IMR-90 (cell line): Measurements from ENCODE around the gene CLCF1. TPM values are rescaled to one million over a fixed set of nuclear protein-coding genes. Genes with fewer than 3 reads are reported as not detected.
A peak's percentile ranks its signal among the peaks of the same experiment; 100 is the strongest.

Experiments
- ATAC-seq: fragments of 200-7000 bp; cut with Tn5 transposase; 2 replicates; pipeline ENCODE4 v1.9.1; 2020; ENCODE audit warnings: low read depth, mild to moderate bottlenecking, moderate library complexity
- Bru-seq: library from RNA; stranded (reverse); fragments of 400-500 nt; gene quantifications from one replicate; lab custom pipeline; 2021; lab: Mats Ljungman, UMichigan
- BruChase-seq, 2 experiments: library from RNA; stranded (reverse); fragments of 400-500 nt; gene quantifications; one replicate each; lab custom pipeline; 2021; lab: Mats Ljungman, UMichigan
- BruUV-seq: library from RNA; stranded (reverse); fragments of 400-500 nt; replicated peaks from 2 replicates; lab custom pipeline; 2021; lab: Mats Ljungman, UMichigan
- CTCF ChIA-PET: fragments of 300-600 bp; formaldehyde crosslinking; extraction: SDS; loops from one replicate; lab custom pipeline; 2021; ENCODE audit warnings: antibody characterized with exemption; lab: Yijun Ruan, JAX
- POLR2A ChIA-PET: fragments of 300-600 bp; sonication (Branson Sonifier 250); formaldehyde crosslinking; loops from one replicate; lab custom pipeline; 2022; ENCODE audit warnings: antibody characterized with exemption; ENCODE audit not compliant: unreplicated experiment; lab: Charles Lee
- DNase-seq: peaks from one replicate; pipeline ENCODE4 v3.0.0; 2013
- H2AFZ ChIP-seq: replicated peaks from 2 replicates; pipeline ENCODE3; 2013; ENCODE audit warnings: low read length, mild to moderate bottlenecking; ENCODE audit not compliant: poor library complexity
- H2AK5ac ChIP-seq: 2 replicates; pipeline ENCODE4 v1.6.1; 2013; ENCODE audit warnings: low read depth, low read length, inconsistent platforms
- H2AK9ac ChIP-seq: replicated peaks from 2 replicates; pipeline ENCODE3; 2013; ENCODE audit warnings: mild to moderate bottlenecking, low read depth, low read length, moderate library complexity; ENCODE audit not compliant: poor library complexity
- H2BK120ac ChIP-seq: 2 replicates; pipeline ENCODE4 v1.6.1; 2013; ENCODE audit warnings: low read depth, low read length, inconsistent platforms
- H2BK15ac ChIP-seq: 3 replicates; pipeline ENCODE4 v1.6.1; 2013; ENCODE audit warnings: low read depth, low read length, inconsistent platforms
- H2BK20ac ChIP-seq: 2 replicates; pipeline ENCODE4 v1.6.1; 2013; ENCODE audit warnings: low read depth, mild to moderate bottlenecking, inconsistent platforms, low read length, moderate library complexity
- H2BK5ac ChIP-seq: 2 replicates; pipeline ENCODE4 v1.6.1; 2013; ENCODE audit warnings: mild to moderate bottlenecking, low read depth, low read length, inconsistent platforms; ENCODE audit not compliant: poor library complexity, severe bottlenecking
- H3K14ac ChIP-seq: replicated peaks from 2 replicates; pipeline ENCODE4 v1.6.1; 2013; ENCODE audit warnings: low read depth, low read length, inconsistent platforms
- H3K18ac ChIP-seq: 2 replicates; pipeline ENCODE4 v1.6.1; 2013; ENCODE audit warnings: low read depth, low read length, control low read depth
- H3K23ac ChIP-seq: 2 replicates; pipeline ENCODE4 v1.6.1; 2013; ENCODE audit warnings: low read depth, low read length, inconsistent platforms
- H3K27ac ChIP-seq: 2 replicates; pipeline ENCODE4 v1.5.1; 2013; ENCODE audit warnings: mild to moderate bottlenecking, control low read depth, low read length; ENCODE audit not compliant: insufficient read depth
- H3K27me3 ChIP-seq: 2 replicates; pipeline ENCODE4 v1.6.1; 2013; ENCODE audit warnings: low read length; ENCODE audit not compliant: control insufficient read depth, insufficient read depth
- H3K36me3 ChIP-seq: 2 replicates; pipeline ENCODE4 v1.6.1; 2013; ENCODE audit warnings: low read length, mixed read lengths; ENCODE audit not compliant: control insufficient read depth, insufficient read depth
- H3K4ac ChIP-seq: 2 replicates; pipeline ENCODE4 v1.6.1; 2013; ENCODE audit warnings: low read depth, low read length, inconsistent platforms
- H3K4me1 ChIP-seq: 2 replicates; pipeline ENCODE4 v1.6.1; 2013; ENCODE audit warnings: low read length, mixed read lengths; ENCODE audit not compliant: control insufficient read depth, insufficient read depth
- H3K4me2 ChIP-seq: 2 replicates; pipeline ENCODE4 v1.6.1; 2013; ENCODE audit warnings: low read depth, mild to moderate bottlenecking, control low read depth, low read length, moderate library complexity
- H3K4me3 ChIP-seq: 2 replicates; pipeline ENCODE4 v1.5.1; 2013; ENCODE audit warnings: low read depth, mild to moderate bottlenecking, control low read depth, low read length, moderate library complexity; ENCODE audit not compliant: insufficient read depth
- H3K56ac ChIP-seq: 2 replicates; pipeline ENCODE4 v1.6.1; 2013; ENCODE audit warnings: low read length, inconsistent platforms; ENCODE audit not compliant: insufficient read depth; ENCODE audit errors: extremely low read depth
- H3K79me1 ChIP-seq, 2 experiments: 2 replicates each; pipeline ENCODE4 v1.6.1; 2013; ENCODE audit warnings: low read length in 2 of 2, inconsistent platforms in 1 of 2, low read depth in 1 of 2
- H3K9ac ChIP-seq: 2 replicates; pipeline ENCODE4 v1.6.1; 2013; ENCODE audit warnings: low read depth, low read length, control low read depth
- H3K9me1 ChIP-seq: 2 replicates; pipeline ENCODE4 v1.6.1; 2013; ENCODE audit warnings: low read length, inconsistent platforms; ENCODE audit not compliant: insufficient read depth
- H3K9me3 ChIP-seq: 2 replicates; pipeline ENCODE4 v1.6.1; 2013; ENCODE audit warnings: low read length; ENCODE audit not compliant: control insufficient read depth, insufficient read depth
- H4K20me1 ChIP-seq: 2 replicates; pipeline ENCODE4 v1.6.1; 2013; ENCODE audit warnings: low read length, inconsistent platforms; ENCODE audit not compliant: insufficient read depth
- H4K5ac ChIP-seq: 2 replicates; pipeline ENCODE4 v1.6.1; 2013; ENCODE audit warnings: mild to moderate bottlenecking, low read depth, low read length, control low read depth
- H4K8ac ChIP-seq, 2 experiments: 2 replicates each; pipeline ENCODE4 v1.6.1; 2013; ENCODE audit warnings: low read depth in 2 of 2, low read length in 2 of 2, control low read depth in 1 of 2, inconsistent platforms in 1 of 2
- H4K91ac ChIP-seq: 2 replicates; pipeline ENCODE4 v1.6.1; 2013; ENCODE audit warnings: low read depth, low read length, inconsistent platforms; ENCODE audit not compliant: insufficient read depth
- MXI1 ChIP-seq: IDR thresholded peaks from 2 replicates; pipeline ENCODE4 v1.6.1; 2012; ENCODE audit warnings: low read depth, mild to moderate bottlenecking, low read length, moderate library complexity, borderline replicate concordance
- POLR2A ChIP-seq: IDR thresholded peaks from 2 replicates; pipeline ENCODE4 v1.6.1; 2012; ENCODE audit warnings: mild to moderate bottlenecking, low read depth, low read length
- USF2 ChIP-seq: fragments of 150-350 bp; IDR thresholded peaks from 2 replicates; pipeline ENCODE4 v1.6.1; 2017; ENCODE audit warnings: mild to moderate bottlenecking, antibody characterized with exemption, low read length, low read depth
- WGBS, 2 experiments: methylation state at CpG; one replicate each; pipeline versions ENCODE4 v1.1.5 to v1.1.7; 2013; ENCODE audit warnings: missing lambda C conversion rate in 2 of 2; ENCODE audit not compliant: insufficient read length in 1 of 2; ENCODE audit errors: extremely low coverage in 2 of 2; 5-methylcytosine and 5-hydroxymethylcytosine counted together
- dilution Hi-C: fragments of 300-500 bp; cut with HindIII; formaldehyde crosslinking; loops from one replicate; pipeline ENCODE4 v1.14.3; 2018; ENCODE audit warnings: low sequenced_read_pairs; ENCODE audit not compliant: unreplicated experiment
- in situ Hi-C: fragments of 300-500 bp; cut with MboI; formaldehyde crosslinking; loops from 3 replicates; pipeline ENCODE4 v1.14.3; 2019; ENCODE audit warnings: low sequenced_read_pairs, inconsistent platforms, mixed read lengths
- intact Hi-C: fragments of 100-400 bp; cut with micrococcal nuclease; formaldehyde crosslinking; loops from 2 replicates; pipeline ENCODE4 v1.10.0; 2022
- long read RNA-seq: library from polyadenylated mRNA; unstranded; transcript quantifications from one replicate; pipeline ENCODE4 v2.0.0, GENCODE V29; 2021; ENCODE audit not compliant: unreplicated experiment
- polyA plus RNA-seq, 3 experiments: library from polyadenylated mRNA; depleted of rRNA; stranded (reverse); fragments of >200 nt; gene quantifications; 2 replicates each; pipeline ENCODE4 v1.2.3, GENCODE V29; 2012; ENCODE audit warnings: low replicate concordance in 1 of 3
- total RNA-seq: library from RNA; depleted of rRNA; stranded (reverse); fragments of >200 nt; gene quantifications from 2 replicates; pipeline ENCODE4 v1.2.3, GENCODE V29; 2012; rRNA removed

The CLCF1 gene
- total RNA-seq = 5.0 and 5.6 TPM in 2 replicates
- 27.8 and 34.4 TPM in 2 replicates for polyA plus RNA-seq (2012; rRNA removed)
- polyA plus RNA-seq (2012; cell fraction: cytosol; rRNA removed) = 20.6 and 36.3 TPM in 2 replicates
- 61.2 and 132 TPM in 2 replicates for polyA plus RNA-seq (2012; cell fraction: nucleus; rRNA removed; ENCODE audit: low replicate concordance)
- Bru-seq, nascent RNA = percentile 72 among the genes with signal in this experiment
- percentile 74 among the genes with signal in this experiment for BruChase-seq, experiment 1, labeled RNA remaining after a 6-hour chase
- BruChase-seq, experiment 2, labeled RNA remaining after a 2-hour chase = percentile 89 among the genes with signal in this experiment
- long read RNA-seq, transcript CLCF1-201 (3 exons, 1,844 nt) = major isoform, 7 of 18 reads
- long read RNA-seq, partial matches to known transcripts = 0 of 18 reads
- long read RNA-seq, other reads (novel, unspliced or antisense) = 11 of 18 reads

GRCh38 chr11:67372993-67373647 lies at the start of gene CLCF1:
CLCF1 (minus strand) TSS chr11:67373598; CDS start chr11:67373539, 59 bp downstream.
- TF ChIP-seq USF2 (no peak), POLR2A (peak; percentile 62), MXI1 (no peak; the same call in 1 of the 2 replicates)
- peak within 1 kb of the TSS; percentile 83 for H2AFZ ChIP-seq
- in situ Hi-C loops = no loop called here

More at GRCh38 chr11:67372993-67373647, at the start of gene CLCF1:
- peak within 1 kb of the TSS; percentile 32 for H3K4me2 ChIP-seq
- peak within 1 kb of the TSS; percentile 90 for H3K14ac ChIP-seq
- ATAC-seq (peak; percentile 22), DNase-seq (peak; percentile 49)
- H3K9me1 ChIP-seq = peaks cover 25% of the 10 kb centered on the region
- no peaks in the 10 kb centered on the region for H3K27me3 ChIP-seq
- peak within 1 kb of the TSS; percentile 71 for H3K9ac ChIP-seq
- peak within 1 kb of the TSS; percentile 96 for H4K91ac ChIP-seq
- peak within 1 kb of the TSS; percentile 93 for H2BK120ac ChIP-seq
- peak within 1 kb of the TSS; percentile 78 for H3K4me3 ChIP-seq
- no peaks in the 10 kb centered on the region for H3K9me3 ChIP-seq
- peaks cover 5 to 39% of the 10 kb centered on the region in 2 experiments; a peak in 3 of 4 replicates for H3K79me1 ChIP-seq
- peak within 1 kb of the TSS; percentile 99 for H2AK9ac ChIP-seq
- intact Hi-C loops = no loop called here
- 0% methylated on average over 31 of the region's 76 CpGs; no CpG with 5 or more reads in 1 of the 2 experiments for WGBS, 2 experiments
- peak within 1 kb of the TSS; percentile 94 for H3K27ac ChIP-seq
- H3K56ac ChIP-seq = peak within 1 kb of the TSS; percentile 84
- peak within 1 kb of the TSS; percentile 86 for H3K23ac ChIP-seq
- peak within 1 kb of the TSS; percentile 75 for H3K18ac ChIP-seq
- H3K4me1 ChIP-seq = peaks cover 42% of the 10 kb centered on the region
- peak within 1 kb of the TSS; percentile 82 to 89 for H4K8ac ChIP-seq
- H2AK5ac ChIP-seq = peak within 1 kb of the TSS; percentile 96
- peak within 1 kb of the TSS; percentile 78 for H4K5ac ChIP-seq
- H2BK20ac ChIP-seq = peak within 1 kb of the TSS; percentile 87
- H3K4ac ChIP-seq = peak within 1 kb of the TSS; percentile 96
- ChIA-PET CTCF (interaction anchor here (0.6 to 0.7 kb wide), 2 partner anchors 9 to 24 kb away, joined by 3 to 4 read pairs; no protein-coding TSS in a partner anchor), POLR2A (interaction anchor here (0.6 to 0.7 kb wide), 2 partner anchors 22 to 24 kb away, joined by 8 to 11 read pairs; no protein-coding TSS in a partner anchor)
- no TSS peak for BruUV-seq
- H2BK15ac ChIP-seq = peak within 1 kb of the TSS; percentile 96
- peaks cover 37% of the 10 kb centered on the region for H4K20me1 ChIP-seq
- dilution Hi-C loops = no loop called here
- peaks cover 3% of the 10 kb centered on the region; the same call in 1 of the 2 replicates for H3K36me3 ChIP-seq
- peak within 1 kb of the TSS; percentile 93 for H2BK5ac ChIP-seq
